ENCODE results near the gene PZP.
"Not testable (repeated sequence)": the region's sequence is repeated elsewhere in the genome, so short reads cannot be mapped to it uniquely, and the experiment has no call there.

Gene PZP

GRCh38 chr12:9179781-9180180 lies 28.4 kb downstream of the PZP start:
- no peak for DNase-seq

GRCh38 chr12:9169979-9170634 lies 38.1 kb downstream of the PZP start:
- peak; percentile 36 to 56 for DNase-seq

- DNase-seq: not testable (repeated sequence)
Measured at GRCh38 chr12:9167345-9167744, 40.9 kb downstream of the PZP start.

- no peak for DNase-seq
Measured at GRCh38 chr12:9163392-9163791, 44.8 kb downstream of the PZP start.

- no peak for DNase-seq
Measured at GRCh38 chr12:9156119-9156518, 52.1 kb downstream of the PZP start.

GRCh38 chr12:9149372-9149771 lies 58.8 kb downstream of the PZP start:
- DNase-seq: no peak

GRCh38 chr12:9148926-9149325 lies 59.3 kb downstream of the PZP start:
- no peak for DNase-seq

- no peak for DNase-seq
Measured at GRCh38 chr12:9147461-9147860, 60.7 kb downstream of the PZP start.

GRCh38 chr12:9144730-9145106 lies 63.5 kb downstream of the PZP start:
- DNase-seq: no peak

GRCh38 chr12:9143929-9144729 lies 64.1 kb downstream of the PZP start:
- DNase-seq: no peak

GRCh38 chr12:9143137-9143536 lies 65.1 kb downstream of the PZP start:
- DNase-seq: no peak

GRCh38 chr12:9139588-9140290 lies 68.5 kb downstream of the PZP start:
- DNase-seq: not testable (repeated sequence)

GRCh38 chr12:9135903-9136310 lies 72.3 kb downstream of the PZP start:
- DNase-seq: no peak

- DNase-seq: peak in 1 of 2 experiments; percentile 1
Measured at GRCh38 chr12:9134981-9135628, 73.1 kb downstream of the PZP start.

GRCh38 chr12:9133216-9133916 lies 74.8 kb downstream of the PZP start:
- no peak for DNase-seq

- DNase-seq: no peak
Measured at GRCh38 chr12:9132008-9132535, 76.1 kb downstream of the PZP start.

GRCh38 chr12:9130244-9130643 lies 78.0 kb downstream of the PZP start:
- DNase-seq: no peak

- DNase-seq: no peak
Measured at GRCh38 chr12:9127936-9128663, 80.1 kb downstream of the PZP start.

GRCh38 chr12:9127484-9127883 lies 80.7 kb downstream of the PZP start:
- no peak for DNase-seq

GRCh38 chr12:9124383-9125031 lies 83.7 kb downstream of the PZP start:
- no peak for DNase-seq

- no peak for DNase-seq
Measured at GRCh38 chr12:9123781-9124382, 84.3 kb downstream of the PZP start.

All from NCI-H524 (cell line).